Effector CD8-positive, alpha-beta T cell (primary cell): Measurements from ENCODE around the gene THY1.
"Not testable (repeated sequence)": the region's sequence is repeated elsewhere in the genome, so short reads cannot be mapped to it uniquely, and the experiment has no call there.

Source experiments
- DNase-seq: peaks from one replicate; lab custom pipeline; 2025; lab: John Stamatoyannopoulos, UW

THY1 gene

DNA sequence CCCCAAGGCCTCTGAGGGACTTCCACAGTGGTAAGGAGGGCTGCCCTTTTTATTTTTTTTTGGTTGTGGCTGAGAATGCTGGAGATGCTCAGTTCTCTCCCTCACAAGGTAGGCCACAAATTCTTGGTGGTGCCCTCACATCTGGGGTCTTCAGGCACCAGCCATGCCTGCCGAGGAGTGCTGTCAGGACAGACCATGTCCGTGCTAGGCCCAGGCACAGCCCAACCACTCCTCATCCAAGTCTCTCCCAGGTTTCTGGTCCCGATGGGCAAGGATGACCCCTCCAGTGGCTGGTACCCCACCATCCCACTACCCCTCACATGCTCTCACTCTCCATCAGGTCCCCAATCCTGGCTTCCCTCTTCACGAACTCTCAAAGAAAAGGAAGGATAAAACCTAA lies 4.2 kb downstream of the THY1 start:
- no peak for DNase-seq

DNA sequence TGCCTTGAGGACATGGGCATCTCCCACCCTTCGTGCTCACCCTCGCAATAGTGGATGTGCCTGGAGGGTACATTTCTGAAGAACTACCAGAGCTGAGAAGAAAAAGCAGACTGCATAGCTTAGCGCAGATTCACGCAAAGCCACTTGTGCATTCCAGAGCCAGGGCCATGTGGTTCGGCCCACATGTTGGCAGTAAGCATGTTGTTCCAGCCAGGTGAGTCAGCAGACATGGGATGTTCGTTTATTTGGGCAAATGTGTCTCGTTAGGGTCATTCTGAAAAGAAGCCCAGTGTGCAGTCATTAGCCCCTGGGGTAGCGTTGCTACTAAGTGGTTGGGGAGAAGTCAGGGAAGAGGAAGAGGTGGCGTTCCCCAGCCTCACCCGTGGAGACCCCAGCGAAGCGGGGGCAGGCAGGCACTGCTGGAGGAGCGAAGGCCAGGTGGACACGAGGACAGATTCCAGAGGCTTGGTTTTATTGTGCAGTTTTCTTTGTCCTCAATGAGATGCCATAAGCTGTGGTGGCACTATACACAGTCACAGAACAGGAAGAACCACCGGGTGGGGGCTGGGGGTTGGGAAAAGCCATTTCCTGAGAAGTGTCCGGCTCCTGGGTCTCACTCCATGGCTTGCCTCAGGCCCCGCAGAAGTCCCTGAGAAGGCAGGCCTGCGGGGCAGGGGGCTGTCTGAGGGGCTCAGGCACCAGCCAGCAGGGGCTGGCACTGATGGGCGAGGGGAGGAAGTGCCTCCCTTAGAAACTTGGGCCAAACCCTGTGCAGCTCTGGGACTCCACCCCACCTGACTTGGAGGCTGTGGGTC lies 5.0 kb downstream of the THY1 start:
- DNase-seq = no peak

DNA sequence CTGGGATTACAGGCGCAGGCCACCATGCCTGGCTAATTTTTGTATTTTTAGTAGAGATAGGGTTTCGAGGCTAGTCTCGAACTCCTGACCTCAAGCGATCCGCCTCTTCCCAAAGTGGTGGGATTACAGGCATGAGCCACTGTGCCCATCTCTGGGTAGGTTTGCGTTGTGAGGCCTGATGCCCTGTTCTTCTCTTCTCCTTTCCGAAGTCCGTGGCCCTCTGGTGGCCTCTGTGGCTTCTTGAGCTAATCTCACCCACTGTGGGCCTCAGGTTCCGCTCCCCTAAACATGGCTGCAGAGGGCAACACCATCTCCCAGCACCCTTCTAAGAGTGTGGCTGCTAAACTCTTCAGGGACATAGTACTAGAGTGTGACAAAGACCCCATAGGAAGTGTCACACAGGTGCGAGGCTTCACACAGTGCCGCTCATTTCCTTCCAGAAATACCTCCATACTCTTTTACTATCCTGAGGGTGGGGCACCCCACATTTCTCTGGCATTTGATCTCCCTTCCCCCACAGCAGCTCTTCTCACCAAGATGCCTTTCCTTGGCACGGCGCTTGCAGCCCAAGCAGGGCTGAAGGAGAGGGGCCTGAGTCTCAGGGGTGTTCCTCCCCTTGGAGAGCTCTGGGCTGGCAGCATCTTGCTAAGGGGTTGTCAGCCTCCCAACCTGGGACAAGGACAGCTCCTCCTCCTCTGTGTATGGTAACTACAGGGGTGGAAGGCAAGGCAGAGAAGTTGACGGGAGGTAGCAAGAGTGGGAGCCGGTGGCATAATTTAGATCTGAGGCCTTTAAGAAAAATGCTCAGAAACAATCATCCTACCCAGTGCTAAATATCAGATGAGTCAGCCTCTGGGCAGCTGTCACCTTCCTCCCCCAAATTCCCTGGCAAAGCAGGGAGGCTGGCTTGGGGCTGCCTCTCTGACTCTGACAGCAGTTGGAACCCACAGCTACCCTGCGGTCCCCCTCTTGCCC lies 6.1 kb downstream of the THY1 start:
- DNase-seq = no peak

DNA sequence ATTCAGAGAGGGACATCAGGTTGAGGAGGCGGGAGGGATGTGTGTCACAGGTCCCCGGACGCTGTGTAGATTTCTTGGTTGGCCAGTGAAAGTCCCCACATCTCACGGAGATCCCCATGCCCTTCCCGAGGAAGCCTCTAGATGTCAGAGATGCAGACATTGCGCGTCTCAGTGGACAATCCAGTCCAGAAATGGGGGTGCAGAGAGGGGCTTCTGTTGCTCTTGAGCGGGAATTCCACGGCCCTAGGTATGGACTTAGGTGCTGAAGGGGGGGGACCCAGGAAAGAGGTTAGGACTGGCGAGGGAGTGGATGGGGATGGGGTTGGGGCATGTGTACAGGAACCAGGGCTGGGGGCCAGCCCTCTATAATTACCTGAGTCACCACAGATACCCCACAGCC lies 7.0 kb downstream of the THY1 start:
- DNase-seq = no peak

DNA sequence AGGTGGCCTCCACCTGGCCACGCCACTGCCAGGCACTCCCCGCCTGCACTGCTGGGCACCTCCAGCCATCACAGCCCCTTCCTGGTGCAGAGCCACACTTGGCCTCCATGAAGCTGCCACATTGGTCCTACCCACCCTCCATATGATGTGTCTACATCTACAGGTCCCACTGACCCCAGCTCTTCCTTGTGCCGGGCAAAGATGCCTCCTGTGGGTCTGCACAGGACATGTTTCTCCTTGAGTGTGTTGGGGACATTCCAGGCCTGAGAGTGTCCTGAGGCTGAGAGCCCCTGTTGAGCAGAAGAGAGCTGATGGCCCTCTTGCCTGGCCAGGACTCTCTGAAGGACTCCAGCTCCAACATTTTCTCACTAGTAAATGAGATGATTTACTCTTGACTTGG lies 7.5 kb downstream of the THY1 start:
- DNase-seq = no peak

DNA sequence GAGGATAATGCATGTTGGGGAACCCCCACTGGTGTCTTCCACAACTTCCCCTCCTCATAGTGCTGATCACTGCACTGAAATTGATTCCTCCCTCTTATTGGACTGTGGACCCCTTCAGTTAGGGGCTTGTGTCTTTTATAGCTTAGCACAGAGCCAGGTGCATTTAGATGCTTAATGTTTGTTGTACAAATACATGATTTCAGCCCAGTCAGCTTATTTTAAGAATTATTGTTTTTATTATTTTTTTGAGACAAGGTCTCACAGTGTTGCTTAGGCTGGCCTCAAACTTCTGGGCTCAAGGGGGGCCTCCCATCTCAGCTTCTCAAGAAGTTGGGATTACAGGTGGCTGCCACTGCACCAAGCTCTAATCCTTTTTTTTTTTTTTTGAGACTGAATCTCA lies 8.2 kb downstream of the THY1 start:
- no peak for DNase-seq

DNA sequence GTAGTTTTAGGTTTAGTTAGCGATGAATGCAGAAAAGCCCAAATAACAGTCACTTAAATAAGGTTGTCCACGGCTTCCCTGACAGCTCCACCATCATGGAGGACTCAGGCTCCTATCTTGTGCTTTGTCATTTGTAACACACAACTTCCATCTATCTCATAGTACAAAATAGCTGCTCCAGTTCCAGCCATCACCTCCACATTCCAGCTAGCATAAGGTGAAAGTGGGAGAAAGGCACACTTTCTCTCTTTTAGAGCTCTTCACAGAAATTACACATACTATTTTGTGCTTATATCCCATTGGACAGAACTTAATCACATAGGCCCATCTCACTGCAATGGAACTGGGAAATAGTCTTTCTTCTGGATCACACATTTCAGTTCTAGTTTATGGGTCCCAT lies 8.7 kb downstream of the THY1 start:
- DNase-seq = no peak

DNA sequence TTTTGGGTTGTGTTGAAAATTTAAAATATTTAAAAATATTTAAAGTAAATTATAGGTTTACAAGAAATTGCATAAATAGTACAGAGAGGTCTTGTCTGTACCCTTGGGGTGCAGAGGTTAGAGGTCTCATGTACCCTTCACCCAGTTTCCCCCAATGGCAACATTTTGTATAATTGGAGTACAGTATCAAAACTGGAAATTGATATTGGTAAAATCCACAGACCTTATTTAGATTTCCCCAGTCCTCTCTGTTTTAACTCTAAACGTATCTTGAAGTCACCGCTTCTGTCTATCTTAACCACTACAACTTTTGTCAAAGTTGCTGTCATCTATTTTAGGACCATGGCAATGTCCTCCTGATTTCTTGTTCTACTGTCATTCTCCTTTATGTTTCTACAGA lies 10.9 kb downstream of the THY1 start:
- no peak for DNase-seq

DNA sequence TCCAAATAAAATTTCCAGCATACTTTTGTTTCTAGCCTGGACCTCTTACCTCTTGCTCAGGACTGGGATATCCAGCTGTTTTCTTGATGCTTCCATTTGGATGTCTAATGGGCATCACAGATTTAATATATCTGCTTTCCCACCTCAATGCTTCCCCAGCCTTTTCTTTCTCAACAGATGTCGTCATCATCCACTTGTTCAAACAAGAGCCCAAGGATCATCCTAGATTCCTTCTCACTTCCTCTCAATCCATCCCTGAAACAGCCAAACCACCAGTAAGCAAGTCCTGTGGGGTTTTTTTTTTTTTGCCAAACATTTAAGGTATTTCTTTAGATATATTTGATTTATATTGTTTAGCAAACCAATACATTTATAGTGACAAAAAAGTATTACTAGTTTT lies 12.5 kb downstream of the THY1 start:
- DNase-seq = no peak

DNA sequence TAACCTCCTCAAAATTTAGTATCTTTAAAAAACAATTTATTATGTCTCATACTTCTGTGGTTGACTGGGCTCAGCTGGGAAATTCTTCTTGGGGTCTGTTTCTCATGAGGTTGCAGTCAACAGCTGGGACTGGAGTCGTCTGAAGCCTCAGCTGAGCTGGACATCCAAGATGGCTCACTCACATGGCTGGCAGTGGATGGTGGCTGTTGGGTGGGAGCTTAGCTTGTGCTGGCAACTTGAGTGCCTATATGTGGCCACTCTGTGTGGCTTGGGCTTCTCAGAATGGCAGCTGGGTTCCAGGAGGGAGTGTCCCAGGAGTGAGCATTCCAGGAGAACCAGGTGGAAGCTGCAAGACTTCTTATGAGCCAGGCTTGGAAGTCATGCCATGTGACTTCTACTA lies 13.2 kb downstream of the THY1 start:
- no peak for DNase-seq

DNA sequence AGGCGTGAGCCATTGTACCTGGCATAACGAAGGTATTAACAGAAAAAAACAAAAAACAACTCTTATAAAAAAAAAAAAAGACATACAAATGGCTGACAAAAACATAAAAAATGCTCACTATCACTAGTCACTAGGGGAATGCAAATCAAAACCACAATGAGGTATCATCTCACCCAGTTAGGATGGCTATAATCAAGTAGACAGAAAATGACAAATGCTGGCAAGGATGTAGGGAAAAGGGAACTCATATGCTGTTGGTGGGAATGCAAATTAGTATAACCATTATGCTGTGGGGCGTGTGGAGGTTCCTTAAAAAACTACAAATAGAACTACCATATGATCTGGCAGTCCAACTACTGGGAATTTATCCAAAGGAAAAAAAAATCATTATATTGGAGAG lies 17.0 kb downstream of the THY1 start:
- DNase-seq = no peak

DNA sequence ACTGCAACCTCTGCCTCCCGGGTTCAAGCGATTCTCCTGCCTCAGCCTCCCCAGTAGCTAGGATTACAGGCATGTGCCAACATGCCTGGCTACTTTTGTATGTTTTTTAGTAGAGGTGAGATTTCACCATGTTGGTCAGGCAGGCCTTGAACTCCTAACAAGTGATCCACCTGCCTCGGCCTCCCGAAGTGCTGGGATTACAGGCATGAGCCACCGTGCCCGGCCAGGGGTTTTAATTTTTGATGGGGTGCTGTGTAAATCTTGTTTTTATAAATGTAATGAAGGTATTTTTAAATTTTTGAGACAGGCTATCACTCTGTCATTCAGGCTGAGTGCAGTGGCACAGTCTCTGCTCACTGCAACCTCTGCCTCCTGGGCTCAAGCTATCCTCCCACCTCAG lies 17.5 kb downstream of the THY1 start:
- DNase-seq = not testable (repeated sequence)

DNA sequence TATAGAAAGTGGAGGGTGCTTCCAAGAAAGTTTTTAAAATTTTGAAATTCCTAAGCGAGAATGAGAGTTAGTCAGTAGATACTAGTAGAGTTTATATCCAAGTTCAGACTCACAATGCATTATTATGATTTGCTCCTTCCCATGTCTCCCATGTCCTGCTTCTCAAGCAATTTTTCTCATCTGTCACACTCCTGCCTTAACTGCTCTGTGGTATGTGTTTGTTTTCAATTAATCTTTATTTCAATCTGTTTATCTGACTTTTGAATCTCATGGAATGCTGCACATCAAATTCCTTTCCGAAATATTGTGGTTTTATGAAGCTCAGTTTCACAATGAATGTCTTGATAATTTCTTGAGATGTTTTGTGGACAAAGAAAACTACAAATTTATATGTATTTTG lies 18.1 kb downstream of the THY1 start:
- no peak for DNase-seq

DNA sequence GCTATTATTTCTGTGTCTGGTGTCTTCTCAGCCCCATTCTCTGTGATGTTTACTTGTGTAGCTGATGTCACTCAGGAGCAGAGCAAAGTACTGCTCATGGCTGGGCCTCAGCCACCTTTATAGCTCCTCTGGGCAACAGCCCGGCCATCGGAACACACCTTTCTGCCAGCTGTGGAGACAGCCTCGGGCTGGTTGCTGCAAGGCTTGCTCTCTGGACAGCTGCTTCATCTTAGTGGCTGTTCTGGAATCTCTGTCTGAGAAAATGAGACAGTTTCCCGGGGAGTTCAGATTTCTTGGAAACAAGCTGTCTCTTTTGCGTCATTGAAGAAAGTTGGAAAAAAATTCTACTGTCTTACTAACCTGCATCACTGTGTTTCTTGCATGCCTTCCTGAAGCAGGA lies 20.0 kb downstream of the THY1 start:
- DNase-seq = no peak

DNA sequence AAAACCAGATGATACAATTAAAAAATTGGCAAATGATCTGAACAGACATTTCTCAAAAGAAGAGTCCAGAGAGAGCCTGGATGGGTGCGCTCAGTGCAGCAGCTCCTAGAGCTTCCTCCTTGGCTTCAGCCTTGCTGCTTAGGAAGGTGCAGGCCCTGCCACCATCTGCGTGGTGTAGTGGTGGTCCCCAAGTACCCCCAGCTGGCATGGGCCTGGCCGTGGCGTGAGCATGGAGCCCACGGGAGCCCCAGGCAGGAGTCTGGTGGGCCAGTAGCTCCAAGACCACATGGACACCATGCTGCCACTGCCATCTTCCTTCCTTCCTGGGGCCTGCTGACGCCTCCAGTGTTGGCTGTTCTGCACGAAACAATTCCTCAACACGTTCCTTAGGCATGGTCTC lies 20.5 kb downstream of the THY1 start:
- no peak for DNase-seq

DNA sequence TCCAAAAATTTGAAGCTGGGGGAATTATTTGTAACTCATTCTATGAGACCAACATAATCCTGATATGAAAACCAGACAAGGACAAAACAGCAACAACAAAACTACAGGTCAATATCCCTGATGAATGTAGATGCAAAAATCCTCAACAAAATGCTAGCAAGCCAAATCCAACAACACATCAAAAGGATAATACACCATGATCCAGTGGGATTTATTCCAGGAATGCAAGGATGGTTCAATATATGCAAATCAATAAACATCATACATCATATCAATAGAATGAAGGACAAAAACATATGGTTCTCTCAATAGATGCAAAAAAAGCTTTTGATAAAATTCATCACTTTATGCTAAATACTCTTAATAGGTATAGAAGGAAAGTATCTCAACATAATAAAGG lies 22.1 kb downstream of the THY1 start:
- no peak for DNase-seq

DNA sequence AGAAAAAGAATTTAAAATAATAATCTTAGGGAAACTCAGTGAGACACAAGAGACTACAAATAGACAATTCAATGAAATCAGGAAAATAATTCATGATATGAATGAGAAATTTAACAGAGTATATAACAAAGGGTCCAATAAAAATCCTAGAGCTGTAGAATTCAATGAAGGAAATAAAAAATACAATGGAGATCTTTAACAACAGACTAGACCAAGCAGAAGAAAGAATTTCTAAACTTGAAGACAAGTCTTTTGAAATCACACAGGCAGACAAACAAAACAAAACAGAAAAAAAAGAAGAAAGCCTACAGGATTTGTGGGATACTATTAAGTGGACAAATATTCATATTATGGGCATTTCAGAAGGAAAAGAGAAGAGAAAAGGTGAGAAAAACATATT lies 25.2 kb downstream of the THY1 start:
- no peak for DNase-seq

DNA sequence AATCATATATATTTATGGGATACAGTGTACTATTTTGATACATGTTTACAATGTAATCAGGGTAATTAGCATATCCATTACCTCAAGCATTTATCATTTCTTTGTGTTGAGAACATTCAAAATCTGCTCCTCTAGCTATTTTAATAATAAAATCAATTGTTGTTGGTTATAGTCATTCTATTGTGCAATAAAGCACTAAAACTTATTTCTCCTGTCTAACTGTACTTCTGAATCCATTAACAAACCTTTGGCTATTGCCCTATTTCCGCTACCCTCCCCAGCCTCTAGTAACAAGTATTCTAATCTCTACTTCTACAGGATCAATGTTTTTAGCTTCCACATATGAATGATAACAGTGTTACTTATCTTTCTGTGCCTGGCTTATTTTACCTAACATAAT lies 26.1 kb downstream of the THY1 start:
- no peak for DNase-seq

DNA sequence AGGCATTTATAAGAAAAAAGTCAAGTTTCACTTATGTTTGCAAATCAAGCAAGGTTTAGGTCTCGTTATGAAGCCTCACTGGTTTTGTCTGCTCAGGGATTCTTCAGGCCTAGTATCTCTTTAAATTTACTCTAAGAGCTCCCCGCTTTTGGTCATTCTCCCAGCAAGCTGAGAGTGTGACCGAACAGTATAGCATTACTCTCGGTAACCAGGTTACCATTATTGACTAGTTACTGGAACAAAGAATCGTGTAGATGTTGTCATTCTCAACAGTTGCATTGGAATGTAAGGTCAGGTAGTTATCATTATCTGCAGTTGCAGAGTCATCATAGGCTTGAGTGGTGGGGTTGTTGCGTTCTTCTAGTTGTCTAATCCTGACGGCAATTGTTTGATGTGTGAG lies 31.7 kb downstream of the THY1 start:
- no peak for DNase-seq

DNA sequence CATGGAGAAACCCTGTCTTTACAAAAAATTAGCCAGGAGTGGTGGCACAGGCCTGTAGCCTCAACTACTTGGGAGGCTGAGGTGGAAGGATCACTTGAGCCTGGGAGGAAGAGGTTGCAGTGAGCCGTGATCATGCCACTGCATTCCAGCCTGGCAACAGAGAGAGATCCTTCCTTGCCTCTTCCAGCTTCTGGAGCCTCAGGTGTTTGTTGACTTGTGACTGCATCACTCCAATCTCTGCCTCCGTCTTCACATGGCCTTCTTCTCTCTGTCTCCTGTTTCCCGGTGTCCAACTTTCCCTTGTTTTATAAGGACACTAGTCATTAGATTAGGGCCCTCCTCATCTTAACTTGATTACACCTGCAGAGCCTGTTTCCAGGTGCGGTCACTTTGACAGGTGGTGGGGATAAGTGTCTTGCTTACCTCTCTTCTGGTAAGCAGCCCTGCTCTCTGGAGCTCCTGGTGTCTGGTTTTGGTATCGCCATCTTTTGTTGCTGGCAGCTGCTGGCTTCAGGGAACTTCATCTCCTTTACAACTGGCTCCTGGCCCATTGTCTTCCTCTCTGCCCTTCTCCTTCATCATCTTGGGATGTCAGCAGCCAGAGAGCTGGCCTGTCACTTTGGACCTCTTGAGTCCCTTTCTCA lies 33.2 kb downstream of the THY1 start:
- no peak for DNase-seq

DNA sequence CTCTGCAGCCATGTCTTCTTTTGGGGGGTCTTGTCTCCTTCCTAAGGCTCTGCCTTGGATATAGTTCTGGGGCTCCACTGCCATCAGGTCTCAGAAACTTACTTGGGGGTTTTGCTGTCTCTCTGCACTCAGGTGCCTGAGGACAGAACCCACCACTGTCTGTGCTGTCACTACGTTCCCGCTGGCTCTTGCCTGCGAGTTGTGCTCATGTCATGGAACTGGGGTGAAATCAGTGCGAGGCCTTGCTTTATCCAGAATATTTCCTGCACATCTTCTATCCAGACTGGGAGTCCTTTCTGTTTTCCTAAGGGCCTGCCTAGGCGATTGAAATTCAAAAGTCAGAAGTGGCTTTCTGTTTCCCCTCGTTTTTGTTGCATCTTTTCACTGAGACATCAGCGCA lies 34.9 kb downstream of the THY1 start:
- DNase-seq = no peak

DNA sequence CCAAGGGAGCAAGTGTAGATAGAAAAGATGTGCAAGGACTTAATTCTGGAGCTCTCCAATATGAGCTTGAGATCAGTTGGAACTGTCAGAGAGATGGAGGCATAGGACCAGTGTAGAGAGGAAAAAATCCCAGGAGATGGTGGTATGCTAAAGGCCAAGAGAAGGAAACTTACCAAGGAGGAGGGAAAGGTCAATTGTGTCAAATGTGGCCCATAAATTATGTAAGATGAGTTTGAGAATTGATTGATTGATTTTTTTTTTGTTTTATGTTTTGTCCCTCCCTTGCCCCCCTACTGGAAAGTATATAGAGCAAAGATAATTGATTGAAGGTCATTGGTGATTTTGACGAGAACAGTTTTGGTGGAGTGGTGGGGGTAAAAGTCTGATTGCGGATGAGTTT lies 38.6 kb downstream of the THY1 start:
- no peak for DNase-seq

DNA sequence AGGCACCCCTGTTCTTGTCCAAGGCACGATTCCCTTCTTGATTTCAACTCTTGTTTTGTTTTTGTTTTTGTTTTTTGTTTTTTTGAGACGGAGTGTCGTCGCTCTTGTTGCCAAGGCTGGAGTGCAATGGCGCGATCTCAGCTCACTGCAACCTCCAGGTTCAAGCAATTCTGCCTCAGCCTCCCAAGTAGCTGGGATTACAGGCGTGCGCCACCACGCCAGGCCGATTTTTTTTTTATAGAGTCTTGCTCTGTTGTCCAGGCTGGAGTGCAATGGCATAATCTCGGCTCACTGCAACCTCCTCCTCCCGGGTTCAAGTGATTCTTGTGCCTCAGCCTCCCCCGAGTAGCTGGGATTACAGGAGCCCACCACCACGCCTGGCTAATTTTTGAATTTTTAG lies 40.5 kb downstream of the THY1 start:
- not testable (repeated sequence) for DNase-seq
